Dedifferentiated amniotic fluid mesenchymal stem cell (primary cell): ENCODE results near the gene ELAVL1.

Source experiments
- DNase-seq: peaks from one replicate; pipeline ENCODE4 v3.0.0-alpha.2; 2016; ENCODE audit errors: extremely low spot score

ELAVL1 gene

DNA sequence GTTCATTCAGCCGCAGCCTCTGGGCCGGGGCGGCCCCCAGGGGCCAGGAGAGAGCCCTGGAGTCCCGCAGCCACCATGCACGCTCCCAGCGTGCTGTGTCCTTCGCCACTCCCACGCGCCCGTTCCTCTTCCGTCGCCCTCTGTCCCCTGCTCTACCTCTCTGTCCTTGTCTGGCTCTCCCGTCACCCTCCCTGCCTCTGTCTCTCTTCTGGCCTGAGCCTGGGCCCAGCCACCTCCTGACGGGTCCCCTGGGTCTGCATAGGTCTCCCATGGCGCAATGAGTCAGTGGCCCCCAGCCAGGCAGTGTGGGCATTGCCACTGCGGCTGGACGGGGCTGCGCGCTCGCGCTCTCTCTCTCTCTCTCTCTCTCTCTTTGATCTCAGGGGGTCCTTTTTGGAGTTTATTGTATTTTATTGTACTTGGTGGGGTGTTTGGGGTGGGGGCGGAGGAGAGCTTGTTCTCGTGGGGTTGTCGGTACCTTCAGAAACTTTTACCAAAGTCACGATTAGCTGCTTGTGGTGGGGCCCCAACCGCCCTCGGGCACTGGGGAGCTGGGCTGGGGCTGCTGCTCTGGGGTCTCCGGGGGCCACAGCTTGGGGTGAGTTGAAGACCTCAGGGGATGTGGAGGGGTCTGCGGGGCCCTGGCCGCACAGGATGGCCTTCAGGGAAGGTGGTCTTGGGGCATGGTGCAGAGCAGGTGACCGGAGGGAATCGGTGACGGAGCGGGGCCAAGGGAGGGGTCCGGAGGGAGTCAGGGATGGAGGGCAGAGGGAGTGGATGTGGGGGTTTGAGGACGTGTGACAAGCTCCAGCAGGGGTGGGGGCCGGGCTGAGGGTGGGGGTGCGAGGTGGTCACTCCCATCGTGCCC, 92.5 kb downstream of the ELAVL1 start:
- DNase-seq: no peak

DNA sequence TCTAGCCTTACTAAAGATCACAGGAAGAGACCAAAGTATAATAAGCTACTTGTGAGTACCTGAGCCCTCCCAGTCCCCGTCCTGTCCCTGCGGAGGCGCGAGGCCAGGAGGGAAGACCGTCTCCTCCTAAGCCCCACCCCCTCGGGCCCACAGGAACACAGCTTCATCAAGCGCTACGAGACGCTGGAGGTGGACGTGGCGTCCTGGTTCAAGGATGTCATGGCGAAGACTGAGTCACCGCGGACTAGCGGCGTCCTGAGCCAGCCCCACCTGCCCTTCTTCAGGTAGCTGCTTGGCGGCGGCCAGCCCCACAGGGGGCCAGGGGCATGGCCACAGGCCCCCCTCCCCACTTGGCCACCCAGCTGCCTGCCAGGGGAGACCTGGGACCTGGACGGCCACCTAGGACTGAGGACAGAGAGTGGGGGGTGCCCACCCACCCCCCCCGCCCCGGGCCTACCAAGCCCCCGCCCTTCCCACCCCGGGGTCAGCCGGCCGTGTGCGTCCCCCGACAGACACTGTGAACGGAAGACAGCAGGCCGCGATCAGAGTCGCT, 93.2 kb downstream of the ELAVL1 start:
- no peak for DNase-seq

DNA sequence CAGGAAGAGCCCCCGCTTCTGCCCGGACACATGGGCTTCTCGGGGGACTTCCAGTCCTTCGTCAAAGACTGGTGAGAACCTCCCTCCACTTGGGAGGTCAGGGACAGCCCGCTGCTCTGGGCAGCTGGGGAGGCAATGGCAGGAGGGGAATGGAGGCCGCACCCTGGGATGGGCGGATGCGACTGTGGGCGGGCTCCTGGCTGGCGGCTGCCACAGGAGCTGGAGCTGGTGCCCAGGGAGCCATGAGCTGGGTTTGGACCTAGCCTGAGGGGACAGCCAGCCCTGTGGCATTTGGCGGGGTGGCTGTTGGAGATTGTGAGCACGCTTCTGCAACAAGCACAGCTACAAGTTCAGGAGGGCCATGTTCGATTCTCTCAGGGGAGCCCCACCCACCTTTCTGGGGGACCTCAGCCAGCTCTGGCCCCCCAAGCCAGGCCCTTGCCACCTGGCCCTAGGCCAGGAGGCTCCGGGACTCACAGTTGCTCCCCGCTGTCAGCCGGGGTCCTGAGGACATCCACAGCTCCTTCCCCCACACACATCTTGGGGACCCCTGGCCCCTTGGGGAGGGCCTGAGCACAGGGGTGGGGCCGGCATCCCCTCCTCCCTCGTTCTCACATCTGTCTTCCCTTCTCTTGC, 93.8 kb downstream of the ELAVL1 start:
- DNase-seq: no peak

DNA sequence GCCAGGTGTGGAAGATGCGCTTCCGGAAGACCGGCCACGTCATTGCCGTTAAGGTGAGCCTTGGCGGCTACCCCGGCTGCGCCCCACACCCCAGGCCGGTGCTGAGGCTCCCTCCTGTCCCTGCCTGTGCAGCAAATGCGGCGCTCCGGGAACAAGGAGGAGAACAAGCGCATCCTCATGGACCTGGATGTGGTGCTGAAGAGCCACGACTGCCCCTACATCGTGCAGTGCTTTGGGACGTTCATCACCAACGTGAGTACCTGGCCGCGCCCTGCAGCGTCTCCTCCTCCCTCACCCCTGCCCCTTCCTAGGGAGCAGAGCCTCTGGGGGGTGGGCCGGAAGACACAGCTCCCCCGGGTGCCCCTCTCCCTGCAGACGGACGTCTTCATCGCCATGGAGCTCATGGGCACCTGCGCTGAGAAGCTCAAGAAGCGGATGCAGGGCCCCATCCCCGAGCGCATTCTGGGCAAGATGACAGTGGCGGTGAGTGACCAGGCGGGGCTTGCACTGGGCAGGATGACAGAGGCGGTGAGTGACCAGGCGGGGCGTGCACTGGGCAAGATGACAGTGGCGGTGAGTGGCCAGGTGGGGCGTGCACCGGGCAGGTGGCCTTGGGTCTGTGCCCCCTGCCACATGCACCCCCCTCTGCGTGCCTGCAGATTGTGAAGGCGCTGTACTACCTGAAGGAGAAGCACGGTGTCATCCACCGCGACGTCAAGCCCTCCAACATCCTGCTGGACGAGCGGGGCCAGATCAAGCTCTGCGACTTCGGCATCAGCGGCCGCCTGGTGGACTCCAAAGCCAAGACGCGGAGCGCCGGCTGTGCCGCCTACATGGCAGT, 94.9 kb downstream of the ELAVL1 start:
- no peak for DNase-seq

DNA sequence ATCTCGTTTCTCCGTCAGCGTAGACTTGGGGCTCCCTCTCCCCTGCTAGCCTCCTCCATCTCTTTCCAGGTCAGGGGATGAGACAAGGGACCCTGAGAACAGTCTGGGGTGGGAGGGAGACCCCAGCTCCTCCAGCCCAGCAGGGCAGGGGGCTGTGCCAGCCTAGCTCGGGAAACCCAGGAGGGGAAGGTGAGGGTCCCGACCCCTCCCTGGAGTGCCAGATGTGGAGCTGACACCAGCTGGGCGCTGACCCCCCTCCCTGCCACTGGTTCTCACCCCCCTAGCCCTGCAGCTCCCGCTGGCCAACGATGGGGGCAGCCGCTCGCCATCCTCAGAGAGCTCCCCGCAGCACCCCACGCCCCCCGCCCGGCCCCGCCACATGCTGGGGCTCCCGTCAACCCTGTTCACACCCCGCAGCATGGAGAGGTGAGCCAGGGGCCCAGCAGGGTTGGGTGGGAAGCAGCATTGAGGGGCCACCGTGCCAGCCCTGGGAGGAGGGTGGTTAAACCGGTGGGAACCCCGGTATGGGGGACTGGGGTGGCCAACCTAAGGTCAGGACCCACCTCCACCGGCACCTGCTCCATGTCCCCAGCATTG, 95.9 kb downstream of the ELAVL1 start:
- no peak for DNase-seq

DNA sequence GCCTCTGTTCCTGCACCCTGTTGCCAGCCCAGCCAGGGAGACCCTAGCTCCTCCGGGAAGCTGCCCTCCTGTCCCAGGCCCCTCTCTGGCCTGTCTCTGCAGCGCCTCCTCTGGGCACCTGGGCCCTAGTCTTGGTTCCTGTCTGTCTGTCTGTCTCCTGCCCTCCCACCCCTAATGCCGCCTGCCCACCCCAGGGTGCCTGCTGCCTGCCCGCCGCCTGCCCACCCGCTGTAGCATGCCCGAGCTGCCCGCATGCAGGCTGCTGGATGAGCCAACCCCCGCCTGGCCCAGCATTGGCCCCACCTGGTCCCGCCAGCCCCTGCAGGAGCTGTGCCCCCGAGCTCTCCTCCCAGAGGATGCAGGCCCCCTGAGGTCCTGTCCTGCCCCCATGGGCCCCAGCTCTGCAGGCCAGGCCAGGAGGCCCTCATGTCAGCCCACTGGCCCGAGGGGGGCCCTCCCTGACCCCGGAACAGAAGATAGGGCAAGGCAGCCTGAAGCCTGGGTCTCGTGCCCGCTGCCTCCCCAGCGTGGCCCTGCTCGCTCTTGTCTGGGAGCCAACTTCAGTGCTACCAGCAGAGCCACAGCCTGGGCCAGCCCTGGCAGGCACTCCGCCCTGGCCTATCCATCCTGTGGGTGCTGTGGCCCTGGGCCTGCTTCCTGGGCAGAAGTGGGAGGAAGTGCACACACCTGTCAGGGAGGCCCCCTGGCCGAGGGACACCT, 96.5 kb downstream of the ELAVL1 start:
- DNase-seq: no peak
